HFF-Myc (cell line): ENCODE measurements around the gene LGALS8.

Experiments
- DNase-seq: peaks from one replicate; pipeline ENCODE4 v3.0.0-alpha.2; 2011; ENCODE audit warnings: low read depth; ENCODE audit errors: extremely low read depth
- H3K4me3 ChIP-seq: replicated peaks from 2 replicates; pipeline ENCODE4 v1.5.1; 2011; ENCODE audit warnings: low read depth, mild to moderate bottlenecking, control low read depth, low read length
- TF ChIP-seq, protein P1 (sequence below): IDR thresholded peaks from 2 replicates; pipeline ENCODE4 v1.5.1; 2012; ENCODE audit warnings: mild to moderate bottlenecking, low read depth, low read length, control low read depth; ENCODE audit errors: missing control alignments

LGALS8 gene

DNA sequence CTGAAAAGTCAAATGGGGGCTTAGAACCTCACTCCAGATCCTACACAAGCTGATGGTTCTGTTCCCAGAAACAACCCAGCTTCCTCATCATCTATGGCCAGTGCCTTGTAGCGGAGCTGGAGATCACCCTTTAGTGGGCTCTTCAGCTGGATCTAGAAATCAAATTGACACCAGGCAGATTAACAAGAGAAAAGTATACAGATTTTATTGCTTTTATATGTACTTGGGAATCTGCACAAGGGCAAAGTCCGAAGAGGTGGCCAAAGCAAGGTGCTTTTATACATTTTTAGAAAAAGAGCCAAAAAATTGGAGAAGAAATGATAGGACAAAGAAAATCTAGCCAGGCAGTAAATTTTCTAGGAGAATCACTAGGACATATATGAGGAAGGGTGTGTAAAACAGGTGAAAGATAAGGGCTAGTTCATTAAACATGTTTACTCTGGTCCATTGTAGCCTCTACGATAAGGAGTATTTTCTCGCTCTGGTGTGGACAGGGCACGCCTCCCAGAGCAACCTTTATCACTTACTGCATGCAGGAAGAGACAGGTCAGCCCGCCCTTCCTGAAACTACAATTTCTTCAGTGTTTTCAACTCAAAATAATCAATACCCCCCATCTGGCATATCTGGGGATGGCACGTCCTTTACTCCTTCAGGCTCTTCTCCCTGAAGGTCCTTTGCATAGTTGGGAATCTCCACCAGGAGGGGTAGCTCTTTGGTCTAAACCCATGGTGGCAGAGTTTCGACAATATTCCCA is 14.0 kb upstream of the LGALS8 start:
- no peak overlapping the region for H3K4me3 ChIP-seq
- TF ChIP-seq, protein P1, sequence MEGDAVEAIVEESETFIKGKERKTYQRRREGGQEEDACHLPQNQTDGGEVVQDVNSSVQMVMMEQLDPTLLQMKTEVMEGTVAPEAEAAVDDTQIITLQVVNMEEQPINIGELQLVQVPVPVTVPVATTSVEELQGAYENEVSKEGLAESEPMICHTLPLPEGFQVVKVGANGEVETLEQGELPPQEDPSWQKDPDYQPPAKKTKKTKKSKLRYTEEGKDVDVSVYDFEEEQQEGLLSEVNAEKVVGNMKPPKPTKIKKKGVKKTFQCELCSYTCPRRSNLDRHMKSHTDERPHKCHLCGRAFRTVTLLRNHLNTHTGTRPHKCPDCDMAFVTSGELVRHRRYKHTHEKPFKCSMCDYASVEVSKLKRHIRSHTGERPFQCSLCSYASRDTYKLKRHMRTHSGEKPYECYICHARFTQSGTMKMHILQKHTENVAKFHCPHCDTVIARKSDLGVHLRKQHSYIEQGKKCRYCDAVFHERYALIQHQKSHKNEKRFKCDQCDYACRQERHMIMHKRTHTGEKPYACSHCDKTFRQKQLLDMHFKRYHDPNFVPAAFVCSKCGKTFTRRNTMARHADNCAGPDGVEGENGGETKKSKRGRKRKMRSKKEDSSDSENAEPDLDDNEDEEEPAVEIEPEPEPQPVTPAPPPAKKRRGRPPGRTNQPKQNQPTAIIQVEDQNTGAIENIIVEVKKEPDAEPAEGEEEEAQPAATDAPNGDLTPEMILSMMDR = no peak
- DNase-seq = no peak

DNA sequence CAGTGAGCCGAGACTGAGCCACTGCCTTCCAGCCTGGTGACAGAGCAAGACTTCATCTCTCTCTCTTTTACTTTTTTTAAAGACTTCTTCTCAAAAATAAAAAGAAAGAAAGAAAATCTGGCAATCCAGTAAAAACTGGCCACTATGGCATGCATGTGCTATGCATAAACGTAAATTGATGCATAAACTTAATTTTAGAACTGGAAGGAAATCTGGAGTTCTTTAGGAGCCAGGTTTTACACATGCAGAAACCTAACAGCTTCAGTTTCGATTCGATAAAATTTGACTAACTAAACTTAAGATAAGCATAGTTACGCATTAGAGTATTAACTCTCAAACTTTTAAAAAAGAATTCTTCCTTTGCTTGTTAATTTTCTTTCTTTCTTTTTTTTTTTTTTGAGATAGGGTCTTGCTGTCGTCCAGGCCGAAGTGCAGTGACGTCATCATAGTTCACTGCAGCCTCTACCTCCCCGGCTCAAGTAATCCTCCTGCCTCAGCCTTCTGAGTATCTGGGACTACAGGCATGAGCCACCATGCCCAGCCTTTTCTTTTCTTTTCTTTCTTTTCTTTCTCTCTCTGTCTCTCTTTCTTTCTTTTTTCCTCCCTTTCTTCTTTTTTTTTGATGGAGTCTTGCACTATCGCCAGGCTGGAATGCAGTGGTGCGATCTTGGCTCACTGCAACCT is 11.9 kb upstream of the LGALS8 start:
- DNase-seq = no peak
- H3K4me3 ChIP-seq = no peak overlapping the region

DNA sequence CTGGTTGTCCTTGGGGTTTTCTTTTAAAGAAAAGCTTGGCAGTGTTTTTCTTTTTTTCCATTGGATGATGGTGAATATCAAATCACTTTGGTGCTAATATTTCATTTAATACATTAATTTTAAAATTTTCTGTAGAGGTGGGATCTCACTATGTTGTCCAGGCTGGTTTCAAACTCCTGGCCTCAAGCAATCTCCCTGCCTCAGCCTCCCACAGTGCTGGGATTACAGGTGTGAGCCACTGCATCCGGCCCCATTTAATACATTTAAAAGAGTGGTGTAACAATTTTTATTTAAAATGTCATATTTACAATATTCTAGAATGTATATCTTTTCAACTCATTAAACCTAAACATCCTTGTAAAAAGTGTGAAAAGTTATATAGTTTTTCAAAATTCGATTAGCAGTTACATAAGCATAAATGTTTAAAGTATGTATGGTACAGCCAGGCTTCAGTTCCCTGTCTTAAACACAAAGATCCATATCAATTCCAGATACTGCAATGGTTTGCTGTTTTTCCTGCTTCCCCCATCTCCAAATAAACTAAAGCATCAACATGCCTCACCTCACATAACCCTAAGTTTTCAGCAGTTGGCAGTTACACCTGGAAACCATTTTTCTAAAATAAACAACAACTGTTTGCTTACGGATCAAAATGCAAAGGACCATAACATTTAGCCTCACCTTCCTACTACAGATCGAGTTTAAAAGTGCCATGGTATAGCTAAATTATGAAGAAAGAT is 8.9 kb upstream of the LGALS8 start:
- no peak for DNase-seq
- H3K4me3 ChIP-seq = no peak overlapping the region
- TF ChIP-seq, protein P1 = no peak

More for the DNA sequence above, 11.9 kb upstream of the LGALS8 start:
- TF ChIP-seq, protein P1 = no peak

DNA sequence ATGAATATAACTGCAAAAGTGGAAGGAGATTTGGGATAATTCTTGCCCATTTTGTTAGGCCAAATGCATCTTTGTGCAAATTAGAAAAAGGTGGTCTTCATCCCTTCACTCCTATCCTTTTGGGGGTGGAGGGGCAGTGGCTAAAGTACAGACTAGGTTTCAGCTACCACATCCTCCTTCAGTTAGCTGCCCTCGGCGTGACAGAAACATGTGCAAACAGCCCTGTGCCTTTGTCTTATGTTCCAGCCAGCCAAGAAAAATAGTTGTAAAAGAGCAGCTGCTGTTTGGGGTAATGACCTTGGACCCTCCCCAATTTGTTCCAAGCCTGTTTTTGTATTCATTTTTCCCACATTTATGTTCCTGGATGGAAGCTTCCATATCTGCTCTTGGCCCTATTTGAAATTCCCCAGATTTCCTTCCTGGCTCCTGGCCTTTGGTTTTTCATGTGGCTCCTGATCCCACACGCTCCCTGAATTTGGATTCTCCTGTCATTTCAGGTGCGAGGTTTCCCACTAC is 8.3 kb upstream of the LGALS8 start:
- H3K4me3 ChIP-seq = no peak overlapping the region
- DNase-seq = no peak
- TF ChIP-seq, protein P1 = no peak

DNA sequence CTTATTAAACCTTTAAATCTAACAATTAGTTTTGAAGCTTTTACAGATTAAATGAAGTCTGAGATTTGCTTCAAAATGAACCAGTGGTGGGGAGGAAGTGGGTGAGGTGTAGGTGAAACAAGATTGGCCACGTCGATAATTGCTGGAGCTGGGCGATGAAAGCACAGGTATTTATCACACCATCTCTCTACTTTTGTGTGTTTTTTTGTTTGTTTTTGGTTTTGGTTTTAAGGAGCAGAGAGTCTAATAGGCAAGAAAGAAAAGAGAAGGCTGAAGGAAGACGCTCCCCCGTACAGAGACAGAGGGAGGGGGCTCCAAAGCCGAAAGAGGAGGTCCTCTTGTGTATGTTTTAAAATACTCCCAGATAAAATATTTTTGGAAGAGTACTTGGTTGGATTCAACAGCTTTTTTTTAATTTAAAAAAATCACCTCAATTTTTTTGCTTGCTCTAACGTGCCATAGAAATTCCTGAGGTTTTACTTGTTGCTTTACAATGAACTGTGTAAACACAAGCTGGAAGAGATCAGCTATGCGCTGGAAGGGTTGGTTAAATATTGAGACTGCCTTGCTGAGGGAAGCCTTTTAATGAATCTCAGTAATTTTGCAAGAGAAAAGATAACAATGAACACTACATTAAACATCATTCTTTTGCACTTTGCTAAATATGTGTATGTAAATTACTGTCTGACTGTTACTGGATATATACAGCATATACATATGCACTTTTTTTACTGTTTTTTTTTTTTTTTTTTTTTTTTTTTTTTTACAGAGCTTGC is 6.7 kb upstream of the LGALS8 start:
- no peak for DNase-seq
- no peak overlapping the region for H3K4me3 ChIP-seq

More for the DNA sequence above, 6.7 kb upstream of the LGALS8 start:
- TF ChIP-seq, protein P1 = no peak
